Keratinocyte (primary cell): Measurements from ENCODE around the gene TENT5D. TPM values are rescaled to one million over a fixed set of nuclear protein-coding genes. Genes with fewer than 3 reads are reported as not detected.

ENCODE experiments used
- DNase-seq: peaks from one replicate; pipeline ENCODE4 v3.0.0-alpha.2; 2011; ENCODE audit warnings: low read depth, missing footprints, low spot score
- FAIRE-seq: peaks from 2 replicates; lab custom pipeline; 2011; peaks lifted over from hg19 to GRCh38; lab: Jason Lieb, UNC
- H2AFZ ChIP-seq: 2 replicates; pipeline ENCODE4 v1.6.0; 2012; ENCODE audit warnings: low read length, control low read depth, inconsistent platforms; ENCODE audit not compliant: control insufficient read depth
- H3K27ac ChIP-seq: 2 replicates; pipeline ENCODE4 v1.5.1; 2011; ENCODE audit warnings: low read length; ENCODE audit not compliant: control insufficient read depth, insufficient read depth
- H3K27me3 ChIP-seq: 3 replicates; pipeline ENCODE4 v1.6.0; 2011; ENCODE audit warnings: low read length; ENCODE audit not compliant: control insufficient read depth, insufficient read depth; ENCODE audit errors: extremely low read depth
- H3K36me3 ChIP-seq, 2 experiments: 2 replicates in 1 of 2; 3 replicates in 1 of 2; pipeline ENCODE4 v1.5.1; 2011; ENCODE audit warnings: low read length in 2 of 2, mild to moderate bottlenecking in 1 of 2; ENCODE audit not compliant: control insufficient read depth in 2 of 2, insufficient read depth in 2 of 2; ENCODE audit errors: extremely low read depth in 1 of 2
- H3K4me1 ChIP-seq: 3 replicates; pipeline ENCODE4 v1.5.1; 2011; ENCODE audit warnings: low read length; ENCODE audit not compliant: control insufficient read depth, insufficient read depth; ENCODE audit errors: extremely low read depth
- H3K4me2 ChIP-seq: 3 replicates; pipeline ENCODE4 v1.6.0; 2011; ENCODE audit warnings: low read depth, low read length; ENCODE audit not compliant: control insufficient read depth, insufficient read depth; ENCODE audit errors: extremely low read depth
- H3K4me3 ChIP-seq, 3 experiments: fragments of 200-600 bp in 1 of 3; sonication (generic) in 1 of 3; 2 replicates in 2 of 3; 3 replicates in 1 of 3; pipeline ENCODE4 v1.5.1; 2011 to 2016; ENCODE audit warnings: low read length in 3 of 3, mild to moderate bottlenecking in 3 of 3, control low read depth in 2 of 3, inconsistent platforms in 1 of 3, low read depth in 1 of 3, mixed read lengths in 1 of 3, mixed run types in 1 of 3, moderate library complexity in 1 of 3; ENCODE audit not compliant: control insufficient read depth in 2 of 3, insufficient read depth in 2 of 3; ENCODE audit errors: extremely low read depth in 1 of 3
- H3K79me2 ChIP-seq: 2 replicates; pipeline ENCODE4 v1.6.0; 2012; ENCODE audit warnings: low read length; ENCODE audit not compliant: control insufficient read depth, insufficient read depth
- H3K9ac ChIP-seq: 3 replicates; pipeline ENCODE4 v1.6.0; 2011; ENCODE audit warnings: low read length; ENCODE audit not compliant: control insufficient read depth, insufficient read depth; ENCODE audit errors: extremely low read depth
- H3K9me1 ChIP-seq: 3 replicates; pipeline ENCODE4 v1.6.0; 2011; ENCODE audit warnings: low read length; ENCODE audit not compliant: control insufficient read depth, insufficient read depth; ENCODE audit errors: extremely low read depth
- H3K9me3 ChIP-seq: 2 replicates; pipeline ENCODE4 v1.5.1; 2012; ENCODE audit warnings: low read depth, low read length; ENCODE audit not compliant: control insufficient read depth
- H4K20me1 ChIP-seq: 3 replicates; pipeline ENCODE4 v1.6.0; 2011; ENCODE audit warnings: low read length; ENCODE audit not compliant: control insufficient read depth, insufficient read depth; ENCODE audit errors: extremely low read depth
- EZH2 ChIP-seq: IDR thresholded peaks from one replicate; pipeline ENCODE4 v1.6.1; 2012; ENCODE audit warnings: inconsistent platforms, mild to moderate bottlenecking, low read length, moderate library complexity
- dilution Hi-C: fragments of 300-500 bp; cut with MboI; formaldehyde crosslinking; loops from one replicate; pipeline ENCODE4 v1.7.0; 2020; ENCODE audit warnings: low sequenced_read_pairs; ENCODE audit not compliant: extremely low pct_ligation_motif_present
- polyA plus RNA-seq, 5 experiments: library from polyadenylated mRNA; depleted of rRNA in 3 of 5; stranded (reverse) in 3 of 5; stranded (forward) in 1 of 5; unstranded in 1 of 5; fragments of >200 nt; gene quantifications; 1 replicate in 1 of 5; 2 replicates in 3 of 5; 3 replicates in 1 of 5; pipeline versions ENCODE4 v1.2.1 to v1.2.3, GENCODE V29; 2011 to 2012; ENCODE audit warnings: missing spikeins in 2 of 5, low read depth in 1 of 5, low replicate concordance in 1 of 5
- TF ChIP-seq, protein P1 (sequence below), 3 experiments: IDR thresholded peaks in 1 of 3; conservative IDR thresholded peaks in 1 of 3; optimal IDR thresholded peaks in 1 of 3; 2 replicates in 2 of 3; 3 replicates in 1 of 3; pipeline versions ENCODE3 to v1.5.1; 2011; ENCODE audit warnings: low read length in 3 of 3, mild to moderate bottlenecking in 3 of 3, moderate library complexity in 2 of 3, control low read depth in 1 of 3, inconsistent platforms in 1 of 3; ENCODE audit not compliant: insufficient read depth in 2 of 3; ENCODE audit errors: extremely low read depth in 1 of 3

TENT5D gene
- polyA plus RNA-seq, 1 donor (not counting 4 experiments of a cell fraction or from before 2014, with no cell fraction given), result not detected

DNA sequence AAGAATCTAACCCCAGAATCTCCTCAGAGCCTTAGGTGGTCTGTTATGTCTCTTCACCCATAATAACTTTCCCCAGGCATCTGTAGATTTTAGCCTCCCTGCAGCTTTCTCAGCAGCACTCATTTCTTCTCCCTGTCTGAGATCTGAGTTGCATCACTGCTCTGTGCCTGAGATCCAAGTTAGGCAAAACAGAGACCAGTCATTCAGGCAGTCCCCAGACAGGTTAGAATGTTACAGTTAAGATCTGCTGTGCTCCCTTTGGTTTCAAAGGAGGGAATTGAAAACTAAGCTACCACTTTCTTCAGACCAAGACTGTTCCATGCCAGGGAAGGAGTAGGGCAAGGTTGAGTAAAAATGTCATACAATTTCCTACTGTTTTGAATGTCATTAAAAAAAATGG lies 65.3 kb downstream of the TENT5D start:
- Histone ChIP-seq H2AFZ (no peak overlapping the region), H3K79me2 (no peaks in the 10 kb centered on the region), H3K9ac (no peak overlapping the region), H3K4me1 (no peaks in the 10 kb centered on the region), H3K9me1 (no peaks in the 10 kb centered on the region), H3K27me3 (no peaks in the 10 kb centered on the region), H4K20me1 (no peaks in the 10 kb centered on the region), H3K4me2 (no peak overlapping the region), H3K9me3 (no peaks in the 10 kb centered on the region), H3K4me3 (no peak overlapping the region), H3K36me3 (no peaks in the 10 kb centered on the region), H3K27ac (no peak overlapping the region)
- no peak for TF ChIP-seq EZH2
- TF ChIP-seq, protein P1, sequence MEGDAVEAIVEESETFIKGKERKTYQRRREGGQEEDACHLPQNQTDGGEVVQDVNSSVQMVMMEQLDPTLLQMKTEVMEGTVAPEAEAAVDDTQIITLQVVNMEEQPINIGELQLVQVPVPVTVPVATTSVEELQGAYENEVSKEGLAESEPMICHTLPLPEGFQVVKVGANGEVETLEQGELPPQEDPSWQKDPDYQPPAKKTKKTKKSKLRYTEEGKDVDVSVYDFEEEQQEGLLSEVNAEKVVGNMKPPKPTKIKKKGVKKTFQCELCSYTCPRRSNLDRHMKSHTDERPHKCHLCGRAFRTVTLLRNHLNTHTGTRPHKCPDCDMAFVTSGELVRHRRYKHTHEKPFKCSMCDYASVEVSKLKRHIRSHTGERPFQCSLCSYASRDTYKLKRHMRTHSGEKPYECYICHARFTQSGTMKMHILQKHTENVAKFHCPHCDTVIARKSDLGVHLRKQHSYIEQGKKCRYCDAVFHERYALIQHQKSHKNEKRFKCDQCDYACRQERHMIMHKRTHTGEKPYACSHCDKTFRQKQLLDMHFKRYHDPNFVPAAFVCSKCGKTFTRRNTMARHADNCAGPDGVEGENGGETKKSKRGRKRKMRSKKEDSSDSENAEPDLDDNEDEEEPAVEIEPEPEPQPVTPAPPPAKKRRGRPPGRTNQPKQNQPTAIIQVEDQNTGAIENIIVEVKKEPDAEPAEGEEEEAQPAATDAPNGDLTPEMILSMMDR (optimal IDR thresholded peaks at IDR 0.05 in 1 of 3, IDR thresholded peaks at IDR 0.05 in 1 of 3, conservative IDR thresholded peaks at IDR 0.05 in 1 of 3; ENCODE audit: extremely low read depth in 1 of 3, insufficient read depth in 2 of 3, low read length in 3 of 3), result no peak
- dilution Hi-C loops, result no loop called here
- no peak for DNase-seq
- FAIRE-seq, result no peak

DNA sequence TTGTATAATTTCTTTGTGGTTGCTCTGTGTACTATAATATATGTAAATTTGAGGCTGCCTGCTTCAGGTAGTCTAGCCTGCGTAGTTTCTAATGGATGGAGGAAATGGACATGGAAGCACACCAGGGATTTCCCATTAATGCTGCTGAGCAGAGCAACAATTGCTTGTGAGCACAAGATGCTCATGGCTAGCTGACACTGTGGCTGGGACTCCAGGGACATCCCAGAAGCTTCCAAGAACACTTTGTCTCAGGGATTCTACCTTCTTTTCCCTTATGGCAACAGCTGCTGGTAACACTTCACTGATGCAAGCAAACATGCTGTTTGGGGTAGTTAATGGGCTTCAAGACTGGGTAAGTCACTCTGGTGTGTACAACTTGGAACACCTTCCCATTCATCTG lies 66.1 kb downstream of the TENT5D start:
- H2AFZ ChIP-seq, result no peak overlapping the region
- no peaks in the 10 kb centered on the region for H3K27me3 ChIP-seq
- no peaks in the 10 kb centered on the region for H3K9me3 ChIP-seq
- no peak overlapping the region for H3K4me3 ChIP-seq
- no peaks in the 10 kb centered on the region for H3K9me1 ChIP-seq
- TF ChIP-seq, protein P1 (optimal IDR thresholded peaks at IDR 0.05 in 1 of 3, IDR thresholded peaks at IDR 0.05 in 1 of 3, conservative IDR thresholded peaks at IDR 0.05 in 1 of 3; ENCODE audit: extremely low read depth in 1 of 3, insufficient read depth in 2 of 3, low read length in 3 of 3), result no peak
- no peak for TF ChIP-seq EZH2
- H3K79me2 ChIP-seq, result no peaks in the 10 kb centered on the region
- H3K9ac ChIP-seq, result no peak overlapping the region
- no peak overlapping the region for H3K27ac ChIP-seq
- H3K4me2 ChIP-seq, result no peak overlapping the region
- no peak for FAIRE-seq
- dilution Hi-C loops, result no loop called here
- H3K4me1 ChIP-seq, result no peaks in the 10 kb centered on the region
- DNase-seq, result no peak
- no peaks in the 10 kb centered on the region for H4K20me1 ChIP-seq
- H3K36me3 ChIP-seq, result no peaks in the 10 kb centered on the region
